G401 (cell line): ENCODE measurements around the gene KCNIP1. TPM values are rescaled to one million over a fixed set of nuclear protein-coding genes. Genes with fewer than 3 reads are reported as not detected.

ENCODE experiments used
- DNase-seq: peaks from one replicate; pipeline ENCODE4 v3.0.0-alpha.2; 2015; ENCODE audit warnings: low spot score
- in situ Hi-C: cut with HindIII; loops from 2 replicates; pipeline ENCODE4 v1.10.0; 2016; ENCODE audit warnings: low sequenced_read_pairs, mixed read lengths
- total RNA-seq: library from RNA; depleted of rRNA; stranded (reverse); fragments of >200 nt; shearing (Covaris generic); gene quantifications from 2 replicates; pipeline ENCODE4 v1.2.3, GENCODE V29; 2014

KCNIP1 gene
- total RNA-seq, 1 experiment from 2014 or later, result not detected

- in situ Hi-C loops, result no loop called here
- DNase-seq, result peak; percentile 59
These were observed 129.6 kb downstream of the KCNIP1 start for GRCh38 chr5:170633235-170634081.

- in situ Hi-C loops, result no loop called here
- DNase-seq, result no peak
These were observed 130.6 kb downstream of the KCNIP1 start for GRCh38 chr5:170634256-170634990.

- in situ Hi-C loops, result no loop called here
- DNase-seq, result no peak
These were observed 131.9 kb downstream of the KCNIP1 start for GRCh38 chr5:170635706-170636105.

GRCh38 chr5:170636206-170636605, 132.4 kb downstream of the KCNIP1 start:
- in situ Hi-C loops, result no loop called here
- DNase-seq, result no peak

- in situ Hi-C loops, result no loop called here
- DNase-seq, result no peak
These were observed 133.1 kb downstream of the KCNIP1 start for GRCh38 chr5:170636801-170637477.

- no peak for DNase-seq
- in situ Hi-C loops, result no loop called here
These were observed 134.2 kb downstream of the KCNIP1 start for GRCh38 chr5:170638051-170638450.

GRCh38 chr5:170638454-170639220, 134.8 kb downstream of the KCNIP1 start:
- in situ Hi-C loops, result no loop called here
- peak; percentile 77 for DNase-seq

GRCh38 chr5:170639221-170639925, 135.6 kb downstream of the KCNIP1 start:
- in situ Hi-C loops, result no loop called here
- DNase-seq, result no peak

- in situ Hi-C loops, result no loop called here
- no peak for DNase-seq
These were observed 137.1 kb downstream of the KCNIP1 start for GRCh38 chr5:170640731-170641588.

GRCh38 chr5:170641589-170642031, 137.8 kb downstream of the KCNIP1 start:
- in situ Hi-C loops, result no loop called here
- DNase-seq, result no peak

GRCh38 chr5:170642066-170642735, 138.4 kb downstream of the KCNIP1 start:
- in situ Hi-C loops, result no loop called here
- DNase-seq, result no peak

GRCh38 chr5:170642776-170643436, 139.1 kb downstream of the KCNIP1 start:
- peak; percentile 61 for DNase-seq
- in situ Hi-C loops, result no loop called here

GRCh38 chr5:170643591-170643990, 139.8 kb downstream of the KCNIP1 start:
- no peak for DNase-seq
- in situ Hi-C loops, result no loop called here

- peak; percentile 74 for DNase-seq
- in situ Hi-C loops, result no loop called here
These were observed 140.7 kb downstream of the KCNIP1 start for GRCh38 chr5:170644501-170644900.

GRCh38 chr5:170648541-170648940, 144.7 kb downstream of the KCNIP1 start:
- in situ Hi-C loops, result no loop called here
- no peak for DNase-seq

GRCh38 chr5:170650850-170651249, 147.0 kb downstream of the KCNIP1 start:
- no peak for DNase-seq
- in situ Hi-C loops, result no loop called here
